Fibroblast of upper back skin (primary cell): ENCODE data around the gene EHMT1.

Source experiments
- DNase-seq: peaks from one replicate; pipeline ENCODE4 v3.0.0-alpha.2; 2013

EHMT1 gene

DNA sequence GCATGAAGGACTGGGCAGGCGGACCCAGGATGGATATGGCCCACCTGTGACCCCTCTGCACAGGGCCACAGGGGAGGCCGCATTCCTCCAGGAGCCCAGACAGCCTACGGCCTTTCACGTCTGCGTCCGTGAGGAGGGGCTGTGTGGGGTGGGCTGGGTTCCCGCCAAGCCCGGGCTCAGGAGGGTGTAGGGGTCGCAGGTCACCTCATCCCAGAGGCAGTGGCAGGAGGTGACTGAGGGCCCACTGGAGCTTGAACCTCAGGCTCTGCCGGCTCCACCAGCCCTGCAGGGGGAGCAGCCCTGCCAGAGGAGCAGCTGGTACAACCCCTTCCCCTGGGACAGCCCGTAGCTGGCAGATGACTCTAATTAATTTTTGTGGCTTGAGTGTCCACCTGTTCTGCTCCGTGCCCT is 218.0 kb downstream of the EHMT1 start:
- no peak for DNase-seq

DNA sequence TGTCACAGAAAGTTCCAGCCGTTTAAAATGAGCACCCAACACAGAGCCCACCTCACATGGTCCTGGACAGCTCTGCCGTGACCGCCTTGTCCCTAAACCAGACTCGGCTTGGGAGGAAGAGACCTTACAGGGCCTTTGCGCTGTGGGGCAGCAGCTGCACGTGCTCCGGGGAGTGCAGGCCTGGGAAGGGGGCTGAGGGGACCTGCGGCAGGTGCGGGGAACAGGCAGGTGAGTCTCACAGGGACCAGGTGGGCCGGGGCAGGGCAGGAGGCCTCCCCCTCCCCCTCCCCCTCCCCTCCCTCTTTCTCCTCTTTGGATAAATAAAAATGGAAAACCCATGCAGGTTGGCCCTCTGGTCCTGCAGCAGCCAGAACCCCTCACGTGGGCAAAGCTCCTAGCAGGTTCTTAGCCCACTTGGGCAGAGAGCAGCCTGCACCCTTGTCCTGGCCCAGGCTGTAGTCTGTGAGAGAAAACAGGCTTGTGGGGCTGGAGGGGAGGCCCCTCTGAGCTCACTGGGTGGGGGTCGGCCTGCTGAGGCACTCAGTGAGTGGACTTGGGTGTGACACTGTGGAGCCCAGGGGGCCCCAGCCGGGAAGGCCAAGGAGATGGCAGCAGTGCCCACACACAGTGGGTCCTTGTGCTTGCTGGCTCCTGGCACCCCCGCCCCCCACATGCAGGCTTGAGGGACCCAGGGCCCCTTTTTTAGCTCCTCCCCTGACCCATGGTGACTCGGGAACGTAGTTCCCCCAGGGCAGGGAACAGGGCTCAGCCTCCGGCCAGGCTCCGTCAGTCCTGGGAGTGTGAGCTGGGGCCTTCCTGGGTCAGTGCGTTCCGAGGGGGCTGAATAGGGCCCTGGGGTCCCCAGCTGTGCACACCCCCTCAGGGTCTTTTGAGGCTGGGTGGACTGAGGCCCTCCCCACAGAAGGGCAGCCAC is 218.8 kb downstream of the EHMT1 start:
- DNase-seq: no peak

DNA sequence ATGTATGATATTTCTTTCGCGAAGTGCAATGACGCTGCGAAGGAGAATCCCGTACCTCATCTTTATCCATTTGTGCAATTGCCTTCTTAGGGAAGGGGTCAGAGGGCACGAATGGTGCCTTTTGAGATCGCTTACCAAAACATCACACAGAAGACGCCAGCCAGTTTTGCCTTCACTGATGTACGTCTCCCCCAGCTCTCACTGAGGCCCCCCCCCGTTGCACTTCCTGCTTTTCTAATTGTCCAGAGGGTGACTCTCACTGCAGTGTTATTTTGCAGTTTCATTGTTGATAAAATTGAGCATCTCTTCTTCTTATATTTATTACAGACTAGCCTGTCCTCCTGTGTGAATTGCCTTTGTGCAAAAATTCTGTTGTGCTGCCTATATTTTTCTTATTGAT is 219.8 kb downstream of the EHMT1 start:
- DNase-seq: no peak

DNA sequence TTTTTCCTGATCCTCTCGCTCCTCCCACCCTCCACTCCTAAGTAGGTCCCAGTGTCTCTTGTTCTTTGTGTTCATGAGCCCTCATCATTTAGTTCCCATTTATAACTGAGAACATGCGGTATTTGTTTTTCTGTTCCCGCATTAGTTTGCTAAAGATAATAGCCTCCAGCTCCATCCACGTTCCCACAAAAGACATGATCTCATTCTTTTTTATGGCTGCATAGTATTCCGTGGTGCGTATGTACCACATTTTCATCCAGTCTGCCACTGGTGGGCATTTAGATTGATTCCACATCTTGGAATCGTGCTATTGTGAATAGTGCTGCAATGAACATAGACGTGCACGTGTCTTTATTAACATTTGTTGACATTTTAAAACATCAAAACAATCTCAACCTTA is 224.6 kb downstream of the EHMT1 start:
- no peak for DNase-seq

DNA sequence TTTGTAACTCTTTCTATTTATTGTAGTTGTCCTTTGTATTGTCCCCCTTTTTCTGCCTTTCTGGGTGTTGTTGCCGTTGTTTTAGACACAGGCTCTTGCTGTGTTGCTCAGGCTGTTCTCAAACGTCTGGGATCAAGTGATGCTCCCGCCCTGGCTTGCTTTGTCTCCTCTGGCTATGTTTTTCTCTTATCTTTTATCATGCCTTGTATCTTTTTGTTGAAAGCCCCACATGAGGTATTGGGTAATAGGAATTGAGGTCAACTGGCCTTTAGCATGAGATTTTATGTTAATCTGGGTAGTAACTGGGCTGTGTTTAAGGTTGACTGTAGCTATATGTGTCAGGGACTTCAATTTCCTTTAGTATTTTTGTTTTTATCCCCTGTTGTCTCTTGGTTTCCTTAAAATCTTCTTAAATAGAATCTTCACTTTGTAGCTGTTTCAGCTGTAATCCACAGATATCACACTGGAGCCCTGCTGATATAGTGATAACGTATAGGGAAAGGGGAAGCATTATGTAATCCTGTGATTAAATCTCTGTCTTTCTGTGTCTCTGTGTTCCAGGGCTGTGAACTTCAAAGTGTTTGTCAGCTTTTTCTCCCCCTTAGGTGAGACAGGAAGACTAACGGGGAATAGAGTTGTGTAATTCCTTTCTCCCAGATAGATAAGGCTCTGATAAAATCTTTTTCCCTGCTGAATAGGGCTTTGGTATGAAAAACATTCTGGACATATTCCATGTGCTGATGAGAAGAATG is 232.9 kb downstream of the EHMT1 start:
- no peak for DNase-seq

DNA sequence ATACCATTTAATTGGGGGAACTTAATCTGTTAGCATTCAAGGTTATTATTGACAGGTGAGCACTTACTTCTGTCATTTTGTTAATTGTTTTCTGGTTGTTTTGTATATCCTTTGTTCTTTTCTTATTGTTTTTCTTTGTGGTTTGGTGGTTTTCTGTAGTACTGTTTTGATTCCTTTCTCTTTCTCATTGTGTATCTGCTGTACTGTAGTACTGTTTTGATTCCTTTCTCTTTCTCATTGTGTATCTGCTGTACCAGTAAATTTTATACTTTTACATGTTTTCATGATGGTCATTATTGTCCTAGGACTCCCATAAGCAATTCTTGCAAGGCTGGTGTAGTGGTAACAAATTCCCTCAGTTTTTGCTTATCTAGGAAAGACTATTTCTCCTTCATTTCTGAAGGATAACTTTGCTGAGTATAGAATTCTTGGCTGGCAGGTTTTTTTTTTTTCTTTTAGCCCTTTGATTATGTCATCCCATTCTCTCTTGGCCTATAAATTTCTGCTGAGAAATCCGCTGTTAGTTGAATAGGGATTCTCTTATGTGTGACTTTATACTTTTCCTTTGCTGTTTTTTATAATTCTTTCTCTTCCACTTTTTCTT is 234.7 kb downstream of the EHMT1 start:
- DNase-seq: no peak

DNA sequence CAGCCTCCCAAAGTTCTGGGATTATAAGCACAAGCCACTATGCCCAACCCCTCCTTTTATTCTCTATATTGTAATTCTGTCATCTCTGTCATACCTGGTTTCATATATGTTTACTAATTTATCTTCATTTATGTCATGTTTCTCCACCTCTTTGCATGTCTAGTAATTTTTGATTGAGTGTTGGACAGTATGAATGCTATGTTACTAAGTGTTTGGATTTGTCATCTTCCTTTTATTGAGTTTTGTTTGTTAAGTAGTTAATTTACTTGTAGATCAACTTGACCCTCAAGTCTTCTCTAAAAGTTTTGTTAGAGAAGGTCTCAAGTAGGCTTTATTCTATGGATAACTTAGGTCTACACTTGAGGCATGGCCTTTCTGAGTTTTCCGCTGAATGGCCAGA is 241.6 kb downstream of the EHMT1 start:
- DNase-seq: no peak

DNA sequence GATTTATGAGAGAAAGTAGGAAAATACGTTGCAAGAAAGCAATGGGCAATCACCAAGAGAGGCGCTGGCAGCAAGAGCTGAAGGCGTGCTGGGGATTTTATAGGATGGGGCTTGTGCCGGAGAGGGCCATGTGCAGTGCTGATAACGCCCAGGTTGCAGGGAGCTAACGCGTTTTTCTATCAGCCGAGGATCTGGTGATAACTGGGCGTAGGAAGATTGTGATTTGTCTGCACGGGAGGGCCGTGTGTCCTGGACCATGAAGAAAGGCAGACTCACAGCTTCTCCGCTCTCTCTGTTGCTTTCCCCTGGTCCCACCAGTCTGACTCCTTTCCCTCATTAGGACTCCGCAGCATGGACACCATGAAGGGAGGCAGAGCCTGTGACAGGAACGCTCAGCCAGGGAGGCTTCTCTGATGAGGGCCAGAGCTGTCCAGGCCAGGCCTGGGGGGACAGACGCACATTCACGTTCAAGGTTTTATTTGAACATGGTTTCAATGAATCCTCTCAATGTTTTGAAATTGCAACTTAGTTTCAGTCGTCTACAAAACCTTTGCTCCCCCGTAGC is 246.9 kb downstream of the EHMT1 start:
- DNase-seq: no peak

DNA sequence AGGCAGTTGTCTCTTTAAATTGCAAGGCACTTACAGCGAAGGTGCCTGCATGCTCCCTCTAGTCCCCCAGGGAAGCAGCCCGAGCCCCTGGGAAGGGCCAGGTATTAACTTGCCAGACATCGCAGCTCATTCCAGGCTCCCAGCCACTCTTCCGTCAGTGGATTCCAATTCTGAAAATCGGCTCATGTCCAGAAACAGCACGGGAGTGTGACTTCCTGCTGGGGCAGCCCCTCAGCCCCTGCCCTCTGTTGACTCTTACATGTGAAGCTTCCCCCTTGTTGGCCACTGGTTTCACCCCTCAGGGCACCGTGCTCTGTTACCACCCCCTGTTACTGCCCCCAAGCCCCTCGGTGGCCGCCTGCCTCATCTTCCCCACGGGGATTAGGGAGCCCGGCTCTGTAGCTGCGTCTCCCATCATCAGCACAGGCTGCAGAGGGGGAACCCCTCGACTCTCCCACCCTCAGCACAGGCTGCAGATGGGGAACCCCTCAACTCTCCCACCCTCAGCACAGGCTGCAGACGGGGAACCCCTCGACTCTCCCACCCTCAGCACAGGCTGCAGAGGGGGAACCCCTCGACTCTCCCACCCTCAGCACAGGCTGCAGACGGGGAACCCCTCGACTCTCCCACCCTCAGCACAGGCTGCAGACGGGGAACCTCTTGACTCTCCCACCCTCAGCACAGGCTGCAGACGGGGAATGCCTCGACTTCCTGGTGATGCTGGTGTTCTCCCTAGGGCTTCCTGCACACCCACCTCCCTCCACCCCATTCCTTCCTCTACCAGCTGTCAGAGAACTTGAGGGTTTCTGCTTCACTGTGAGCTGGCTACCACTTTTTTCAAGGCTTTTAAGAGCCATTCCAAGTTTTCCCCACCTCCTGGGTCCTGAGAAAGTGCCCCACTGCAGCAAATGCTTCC is 247.7 kb downstream of the EHMT1 start:
- DNase-seq: no peak

DNA sequence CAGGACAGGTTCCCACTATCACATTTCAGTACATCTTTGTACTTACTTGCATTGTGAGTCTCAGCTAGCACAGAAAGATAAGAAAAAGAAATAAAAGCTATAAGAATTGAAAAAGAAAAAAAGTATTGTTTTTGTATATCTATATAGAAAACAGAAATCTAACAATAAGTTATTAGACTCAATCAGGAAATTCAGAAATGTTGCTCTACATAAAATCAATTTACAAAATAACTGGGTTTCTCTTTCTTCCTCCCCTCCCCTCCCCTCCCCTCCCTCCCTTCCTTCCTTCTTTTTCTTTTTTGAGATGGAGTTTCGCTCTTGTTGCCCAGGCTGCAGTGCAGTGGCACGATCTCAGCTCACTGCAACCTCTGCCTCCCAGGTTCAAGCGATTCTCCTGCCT is 251.6 kb downstream of the EHMT1 start:
- DNase-seq: no peak

DNA sequence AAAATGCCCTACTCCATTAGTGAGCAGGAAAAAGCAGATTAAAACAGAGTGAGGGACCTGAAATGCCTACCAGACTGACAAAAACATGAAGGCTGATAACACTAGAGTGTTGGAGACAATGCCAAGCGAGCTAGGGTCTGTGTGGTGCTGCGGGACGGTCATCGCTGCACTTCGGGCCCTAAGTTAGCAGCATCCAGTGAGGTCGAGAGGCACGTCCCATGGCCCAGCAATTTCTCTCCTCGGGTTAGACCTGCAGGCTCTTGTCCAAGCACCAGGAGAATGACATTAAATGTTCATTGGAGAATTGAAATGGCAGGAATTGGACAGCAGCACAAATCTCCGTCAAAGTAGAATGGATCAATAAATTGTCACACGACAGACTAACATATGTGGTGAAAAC is 253.5 kb downstream of the EHMT1 start:
- DNase-seq: no peak

DNA sequence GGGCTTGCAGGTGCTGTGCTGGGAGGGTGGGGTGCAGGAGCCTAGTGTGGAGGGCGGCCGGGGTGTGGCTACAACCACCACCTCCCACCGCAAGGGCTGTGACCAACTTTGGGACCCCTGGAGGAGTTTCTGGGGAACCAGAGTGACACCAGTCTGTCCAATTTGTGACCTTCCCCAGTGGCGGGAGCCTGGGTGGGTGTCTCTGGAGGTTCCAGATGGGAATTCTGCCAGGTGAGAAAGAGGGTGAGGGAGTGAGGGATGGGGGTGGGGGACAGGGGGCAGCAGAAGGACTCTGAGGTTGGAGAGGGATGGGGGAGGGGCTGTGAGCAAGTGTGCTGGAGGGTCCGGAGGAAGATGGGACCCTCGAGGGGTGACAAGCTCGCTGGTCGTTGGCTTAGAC is 254.6 kb downstream of the EHMT1 start:
- no peak for DNase-seq

DNA sequence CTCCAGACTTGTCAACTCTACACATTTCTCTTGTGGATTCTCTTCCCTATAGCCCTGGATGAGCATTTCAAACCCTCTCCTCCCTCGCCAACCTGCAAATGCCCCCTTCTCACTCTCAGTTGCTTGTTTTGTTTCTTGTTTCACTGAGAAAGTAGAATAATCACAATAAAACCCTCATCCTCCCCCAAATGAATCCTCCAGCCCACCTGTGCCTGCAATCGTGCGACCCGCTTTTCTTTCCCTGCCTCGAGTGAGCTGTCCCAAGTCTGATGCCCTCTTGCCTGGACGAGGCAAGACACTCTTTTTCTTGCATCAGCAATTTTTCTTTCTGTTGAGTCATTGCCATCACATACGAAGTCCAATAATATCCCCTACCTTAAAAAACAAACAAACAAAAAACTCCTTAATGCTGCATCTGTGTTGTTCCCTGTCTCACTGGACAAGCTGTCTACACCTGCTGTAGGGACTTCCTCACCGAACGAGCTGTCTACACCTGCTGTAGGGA is 255.1 kb downstream of the EHMT1 start:
- DNase-seq: no peak

DNA sequence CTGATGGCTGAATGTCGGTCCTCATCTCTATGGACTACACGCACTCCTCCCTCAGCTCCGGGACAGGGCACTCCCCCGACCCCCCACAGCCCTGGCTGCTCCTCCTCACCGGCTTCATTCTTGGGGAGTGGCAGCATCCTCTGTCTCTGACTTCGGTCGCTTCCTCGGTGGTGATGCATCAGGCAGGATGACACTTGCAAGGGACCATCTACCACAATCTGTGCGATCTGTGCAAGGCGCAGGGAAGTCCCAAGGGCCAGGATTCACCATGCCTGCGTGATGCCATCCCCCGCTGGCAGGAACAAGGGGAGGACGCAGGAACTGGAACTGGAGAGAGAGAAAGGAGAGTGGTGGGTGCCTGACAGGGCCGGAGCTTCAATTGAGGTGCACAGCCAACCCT is 256.5 kb downstream of the EHMT1 start:
- no peak for DNase-seq

DNA sequence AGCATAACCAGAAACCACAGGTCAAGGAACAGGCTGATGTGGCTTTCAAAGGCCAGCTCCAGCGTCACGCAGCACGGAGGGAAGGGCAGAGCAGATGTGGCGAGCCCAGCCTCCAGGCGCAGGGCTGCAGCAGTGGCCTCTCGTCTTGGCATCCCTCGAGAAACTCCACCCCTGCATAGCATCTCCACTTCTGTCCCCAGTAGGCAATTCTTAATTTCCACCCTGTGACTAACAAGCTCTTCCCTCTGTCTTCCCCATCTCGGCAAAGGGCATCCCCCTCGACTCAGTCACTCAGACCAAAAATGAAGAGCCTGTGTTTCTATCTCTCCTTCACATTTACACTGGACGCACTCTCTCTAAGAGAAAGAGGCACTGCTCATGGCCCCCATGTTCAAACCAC is 257.0 kb downstream of the EHMT1 start:
- DNase-seq: no peak

DNA sequence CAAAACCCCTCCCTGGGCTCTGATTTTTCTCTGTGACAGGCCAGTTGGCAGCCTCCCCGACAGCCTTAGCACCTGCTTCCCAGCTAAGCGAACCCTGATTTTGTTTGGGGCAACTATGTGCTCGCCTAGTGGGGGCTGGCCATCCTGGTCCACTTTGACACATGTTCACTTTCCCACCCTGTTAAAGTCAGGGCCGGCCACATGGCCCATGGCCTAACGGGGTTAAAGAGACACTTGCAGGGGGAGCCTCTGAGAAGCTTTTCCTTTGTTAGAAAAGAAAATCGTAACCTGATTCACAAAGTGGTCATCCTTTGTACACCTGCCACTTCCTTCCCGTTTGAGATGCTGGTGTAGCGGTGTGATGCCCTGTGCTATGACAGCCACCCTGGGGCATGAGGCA is 257.5 kb downstream of the EHMT1 start:
- no peak for DNase-seq

DNA sequence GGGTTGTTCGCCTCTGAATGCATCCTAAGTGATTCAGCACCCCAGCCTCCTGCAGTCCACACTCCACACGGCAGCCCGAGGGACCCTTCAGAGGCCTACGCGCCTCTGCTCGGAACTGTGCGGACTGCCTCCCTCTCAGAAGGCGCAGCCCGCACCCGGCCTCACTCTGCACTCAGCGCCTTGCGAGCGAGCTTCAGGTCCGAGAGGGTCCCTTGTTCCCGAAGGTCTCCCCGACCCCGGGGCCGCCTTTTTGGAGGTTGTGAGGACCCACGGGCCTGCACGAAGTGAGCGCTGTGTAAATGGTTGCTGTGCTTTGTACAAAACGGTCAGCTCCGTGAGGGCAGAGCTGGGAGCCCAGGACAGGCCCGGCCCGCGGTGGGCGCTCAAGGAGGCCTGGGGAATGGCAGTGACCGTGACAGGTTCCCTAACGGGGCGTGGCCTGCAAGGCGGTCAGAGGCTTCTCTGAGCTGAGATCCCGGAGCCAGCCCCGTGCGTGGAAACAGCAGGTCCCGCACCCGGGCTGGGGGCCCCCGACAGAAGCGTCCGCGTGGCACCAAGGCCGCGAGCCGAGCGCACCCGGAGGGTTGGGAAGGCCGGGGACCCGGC is 258.1 kb downstream of the EHMT1 start:
- DNase-seq: no peak

DNA sequence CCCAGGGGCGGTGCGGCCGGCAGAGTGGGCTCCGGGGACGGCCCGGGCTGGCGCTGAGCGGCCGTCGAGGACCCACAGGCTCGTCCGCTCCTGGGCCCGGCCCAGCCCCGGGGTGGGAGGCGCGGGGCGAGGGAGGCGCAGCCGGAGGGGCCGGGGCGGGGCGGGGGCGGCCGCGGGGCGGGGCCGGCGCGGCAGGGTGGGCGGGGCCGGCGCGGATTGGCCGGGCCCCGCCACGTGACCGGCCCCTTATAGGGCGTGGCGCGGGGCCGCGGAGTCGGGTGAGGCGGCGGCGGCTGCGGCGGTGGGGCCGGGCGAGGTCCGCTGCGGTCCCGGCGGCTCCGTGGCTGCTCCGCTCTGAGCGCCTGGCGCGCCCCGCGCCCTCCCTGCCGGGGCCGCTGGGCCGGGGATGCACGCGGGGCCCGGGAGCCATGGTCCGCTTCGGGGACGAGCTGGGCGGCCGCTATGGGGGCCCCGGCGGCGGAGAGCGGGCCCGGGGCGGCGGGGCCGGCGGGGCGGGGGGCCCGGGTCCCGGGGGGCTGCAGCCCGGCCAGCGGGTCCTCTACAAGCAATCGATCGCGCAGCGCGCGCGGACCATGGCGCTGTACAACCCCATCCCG is 258.8 kb downstream of the EHMT1 start, which contains the start of gene CACNA1B:
Gene CACNA1B (plus strand): TSS at position 277 of the 617 bp plus-strand sequence. CDS start 152 bp downstream, at position 429.
- peak; percentile 1 for DNase-seq

DNA sequence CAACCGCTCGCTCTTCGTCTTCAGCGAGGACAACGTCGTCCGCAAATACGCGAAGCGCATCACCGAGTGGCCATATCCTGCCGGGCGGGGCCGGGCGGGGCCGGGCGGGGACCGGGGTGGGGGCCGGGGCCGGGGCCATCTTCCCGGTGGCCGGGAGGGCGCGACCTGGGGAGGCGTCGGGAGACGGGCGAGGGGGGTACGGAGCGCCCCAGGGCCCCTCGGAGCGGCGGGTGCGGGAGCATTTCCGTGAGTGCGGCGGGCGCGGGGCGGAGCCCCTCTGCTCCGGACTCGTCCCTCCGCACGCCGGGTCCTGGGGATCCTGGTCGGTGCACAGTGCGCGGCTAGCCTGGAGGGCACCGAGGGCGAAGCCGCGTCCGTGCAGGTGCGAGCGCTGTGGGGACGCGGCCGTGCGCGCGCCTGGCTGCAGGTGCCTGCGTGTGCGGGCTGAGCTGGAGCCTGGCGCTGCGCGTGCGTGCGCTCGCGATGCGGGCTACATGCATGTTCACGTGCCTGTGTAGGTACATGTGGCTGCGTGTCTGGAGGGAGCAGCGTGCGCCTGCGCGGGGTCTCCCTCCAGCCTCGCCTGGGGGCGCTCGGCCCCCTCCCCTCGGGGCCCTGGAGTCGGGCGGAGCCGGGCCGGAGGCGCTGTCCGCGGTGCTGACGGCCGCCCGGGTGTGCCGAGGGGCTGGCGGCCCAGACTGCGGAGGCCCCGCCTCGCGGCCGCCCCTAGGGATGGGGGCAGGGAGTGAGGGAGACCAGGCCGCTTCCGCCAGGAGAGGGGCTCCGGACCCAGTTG is 259.5 kb downstream of the EHMT1 start:
- peak; percentile 5 for DNase-seq

DNA sequence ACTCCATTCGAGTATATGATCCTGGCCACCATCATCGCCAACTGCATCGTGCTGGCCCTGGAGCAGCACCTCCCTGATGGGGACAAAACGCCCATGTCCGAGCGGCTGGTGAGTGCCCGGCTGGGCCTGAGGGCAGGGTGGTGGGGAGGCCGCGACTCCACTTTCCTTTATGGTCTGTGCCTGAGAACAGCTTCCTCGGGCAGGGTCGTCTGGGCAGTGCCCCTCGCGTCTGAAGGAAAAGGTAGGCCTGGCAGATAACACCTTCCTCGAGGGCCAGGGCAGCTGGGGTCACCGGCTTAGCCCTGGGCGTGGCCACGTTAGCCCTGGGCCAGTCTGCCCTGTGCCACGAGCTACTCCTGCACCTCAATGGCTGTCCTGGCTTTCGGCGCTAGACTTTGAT is 260.2 kb downstream of the EHMT1 start:
- no peak for DNase-seq
